Measurements from ENCODE around the gene PHF20. TPM values are rescaled to one million over a fixed set of nuclear protein-coding genes. Genes with fewer than 3 reads are reported as not detected.

Gene PHF20
- total RNA-seq, 2 experiments from 2014 or later = 119 to 126 TPM

- no peaks in the 10 kb centered on the region for H3K27me3 ChIP-seq (ENCODE audit: control insufficient read depth in 1 of 2, insufficient read depth in 2 of 2, low read length in 2 of 2)
- Mint-ChIP-seq H3K27ac (no peak overlapping the region), H3K4me3 (no peak overlapping the region), H3K36me3 (ENCODE audit: low read depth) (peaks cover 96% of the 10 kb centered on the region), H3K9me3 (no peaks in the 10 kb centered on the region), H3K4me1 (ENCODE audit: low read depth) (peaks cover 11% of the 10 kb centered on the region), H3K27me3 (no peaks in the 10 kb centered on the region)
- intact Hi-C loops (cut with DNase I, micrococcal nuclease) = no loop called here
- ATAC-seq (ENCODE audit: poor library complexity) = no peak
- TF ChIP-seq CTCF (IDR thresholded peaks at IDR 0.05) = no peak
- DNase-seq = no peak
- H3K4me3 ChIP-seq (ENCODE audit: low read length) = no peak overlapping the region
- H3K4me1 ChIP-seq (ENCODE audit: insufficient read depth, low read length) = no peaks in the 10 kb centered on the region
- no peak overlapping the region for H3K27ac ChIP-seq (ENCODE audit: low read depth in 1 of 2, low read length in 2 of 2)
- POLR2A ChIA-PET = no interaction called here
- no peaks in the 10 kb centered on the region for H3K9me3 ChIP-seq (ENCODE audit: control insufficient read depth in 1 of 2, insufficient read depth in 1 of 2, low read length in 2 of 2)
- CTCF ChIA-PET = no interaction called here
- peaks cover 49% of the 10 kb centered on the region for H3K36me3 ChIP-seq (ENCODE audit: insufficient read depth, low read length)
Observed at GRCh38 chr20:35908007-35908406, 136.2 kb downstream of the PHF20 start.

- Mint-ChIP-seq H3K9me3 (no peaks in the 10 kb centered on the region), H3K27me3 (no peaks in the 10 kb centered on the region), H3K36me3 (ENCODE audit: low read depth) (peaks cover 96% of the 10 kb centered on the region), H3K4me3 (no peak overlapping the region), H3K4me1 (ENCODE audit: low read depth) (peaks cover 11% of the 10 kb centered on the region), H3K27ac (peak overlapping the region; percentile 9)
- ChIA-PET CTCF (no interaction called here), POLR2A (no interaction called here)
- intact Hi-C loops (cut with DNase I, micrococcal nuclease) = no loop called here
- no peaks in the 10 kb centered on the region for H3K4me1 ChIP-seq (ENCODE audit: insufficient read depth, low read length)
- no peaks in the 10 kb centered on the region for H3K27me3 ChIP-seq (ENCODE audit: control insufficient read depth in 1 of 2, insufficient read depth in 2 of 2, low read length in 2 of 2)
- H3K36me3 ChIP-seq (ENCODE audit: insufficient read depth, low read length) = peaks cover 53% of the 10 kb centered on the region
- no peak for DNase-seq
- H3K27ac ChIP-seq (ENCODE audit: low read depth in 1 of 2, low read length in 2 of 2) = no peak overlapping the region
- no peak for ATAC-seq (ENCODE audit: poor library complexity)
- no peak overlapping the region for H3K4me3 ChIP-seq (ENCODE audit: low read length)
- H3K9me3 ChIP-seq (ENCODE audit: control insufficient read depth in 1 of 2, insufficient read depth in 1 of 2, low read length in 2 of 2) = no peaks in the 10 kb centered on the region
- TF ChIP-seq CTCF (IDR thresholded peaks at IDR 0.05) = no peak
Observed at GRCh38 chr20:35909176-35909575, 137.4 kb downstream of the PHF20 start.

GRCh38 chr20:35909796-35910195, 138.0 kb downstream of the PHF20 start:
- Histone ChIP-seq H3K9me3 (ENCODE audit: control insufficient read depth in 1 of 2, insufficient read depth in 1 of 2, low read length in 2 of 2) (no peaks in the 10 kb centered on the region), H3K27me3 (ENCODE audit: control insufficient read depth in 1 of 2, insufficient read depth in 2 of 2, low read length in 2 of 2) (no peaks in the 10 kb centered on the region), H3K27ac (ENCODE audit: low read depth in 1 of 2, low read length in 2 of 2) (no peak overlapping the region), H3K4me1 (ENCODE audit: insufficient read depth, low read length) (no peaks in the 10 kb centered on the region), H3K36me3 (ENCODE audit: insufficient read depth, low read length) (peaks cover 57% of the 10 kb centered on the region), H3K4me3 (ENCODE audit: low read length) (no peak overlapping the region)
- no peak for DNase-seq
- no peak for ATAC-seq (ENCODE audit: poor library complexity)
- Mint-ChIP-seq H3K36me3 (ENCODE audit: low read depth) (peaks cover 94% of the 10 kb centered on the region), H3K4me3 (no peak overlapping the region), H3K4me1 (ENCODE audit: low read depth) (peaks cover 11% of the 10 kb centered on the region), H3K27me3 (no peaks in the 10 kb centered on the region), H3K9me3 (no peaks in the 10 kb centered on the region), H3K27ac (no peak overlapping the region)
- intact Hi-C loops (cut with DNase I, micrococcal nuclease) = no loop called here
- TF ChIP-seq CTCF (IDR thresholded peaks at IDR 0.05) = no peak
- POLR2A ChIA-PET = no interaction called here
- CTCF ChIA-PET = no interaction called here

Measured in CD4-positive, alpha-beta T cell (primary cell).